WTC11 (cell line): ENCODE data around the gene HAPSTR1.

Experiments used
- ATF3 ChIP-seq: sonication (generic); formaldehyde crosslinking; conservative IDR thresholded peaks from 2 replicates; pipeline ENCODE4 v1.8.1; 2022; ENCODE audit warnings: mild to moderate bottlenecking, missing genetic modification reagents
- CTCF ChIP-seq: fragments of 200-600 bp; IDR thresholded peaks from 2 replicates; pipeline ENCODE4 v1.8.0; 2022; ENCODE audit warnings: antibody characterized with exemption
- NR1H2 ChIP-seq: sonication (generic); formaldehyde crosslinking; IDR thresholded peaks from 2 replicates; pipeline ENCODE4 v1.9.0; 2021; ENCODE audit warnings: mild to moderate bottlenecking, moderate library complexity, missing genetic modification reagents
- STAT6 ChIP-seq: sonication (generic); formaldehyde crosslinking; conservative IDR thresholded peaks from 2 replicates; pipeline ENCODE4 v1.8.1; 2023; ENCODE audit warnings: mild to moderate bottlenecking, low read depth, missing genetic modification reagents, moderate library complexity
- ZNF317 ChIP-seq: sonication (generic); formaldehyde crosslinking; IDR thresholded peaks from 2 replicates; pipeline ENCODE4 v1.8.1; 2023; ENCODE audit warnings: low read depth, mild to moderate bottlenecking, moderate library complexity, missing genetic modification reagents, borderline replicate concordance

GRCh38 chr16:9089660-9090059, 1.8 kb upstream of the HAPSTR1 start:
- TF ChIP-seq CTCF (no peak), ZNF317 (CRISPR knock-in tag) (no peak), ATF3 (CRISPR knock-in tag) (no peak), NR1H2 (CRISPR knock-in tag) (no peak), STAT6 (CRISPR knock-in tag) (no peak)
